HepG2 (cell line): ENCODE results near the gene AP1G1. TPM values are rescaled to one million over a fixed set of nuclear protein-coding genes. Genes with fewer than 3 reads are reported as not detected.
A peak's percentile ranks its signal among the peaks of the same experiment; 100 is the strongest.

Experiments
- ATAC-seq: fragments of 200-7000 bp; cut with Tn5 transposase; 3 replicates; pipeline ENCODE4 v1.9.1; 2020; ENCODE audit warnings: mild to moderate bottlenecking, moderate library complexity
- BruUV-seq: library from RNA; stranded (reverse); fragments of 400-500 nt; replicated peaks from 2 replicates; lab custom pipeline; 2021; lab: Mats Ljungman, UMichigan
- CTCF ChIA-PET: fragments of 300-600 bp; formaldehyde crosslinking; extraction: SDS; loops from one replicate; lab custom pipeline; 2021; ENCODE audit warnings: low total read pairs, inconsistent platforms, low intra/inter-chr PET ratio; lab: Yijun Ruan, JAX
- POLR2A ChIA-PET: fragments of 350-600 bp; sonication (Branson Sonifier 250); formaldehyde crosslinking; loops from one replicate; lab custom pipeline; 2020; ENCODE audit warnings: antibody characterized with exemption, inconsistent platforms; lab: Yijun Ruan, JAX
- DNase-seq: peaks from one replicate; pipeline ENCODE4 v3.0.0-alpha.2; 2015; ENCODE audit warnings: low spot score
- FAIRE-seq: peaks from 3 replicates; lab custom pipeline; 2011; peaks lifted over from hg19 to GRCh38; lab: Jason Lieb, UNC
- H2AFZ ChIP-seq: one replicate; pipeline ENCODE4 v1.6.1; 2011; ENCODE audit warnings: low read length, inconsistent platforms
- H3K27ac ChIP-seq: fragments of 300-600 bp; 3 replicates; pipeline ENCODE4 v1.8.0; 2011; ENCODE audit warnings: mixed run types, mild to moderate bottlenecking, mixed read lengths, low read length, inconsistent platforms; ENCODE audit not compliant: insufficient read depth; ENCODE audit errors: extremely low read length
- H3K27me3 ChIP-seq, 2 experiments: fragments of 200-600 bp in 1 of 2; 2 replicates in 1 of 2; 3 replicates in 1 of 2; pipeline versions ENCODE4 v1.6.0 to v1.8.0; 2011; ENCODE audit warnings: low read length in 2 of 2, mild to moderate bottlenecking in 2 of 2, moderate library complexity in 2 of 2, inconsistent platforms in 1 of 2; ENCODE audit not compliant: insufficient read depth in 2 of 2, control insufficient read depth in 1 of 2
- H3K36me3 ChIP-seq, 2 experiments: fragments of 200-600 bp in 1 of 2; replicated peaks in 1 of 2; 2 replicates in 1 of 2; 3 replicates in 1 of 2; pipeline versions ENCODE4 v1.5.1 to v1.8.0; 2011; ENCODE audit warnings: low read length in 2 of 2, inconsistent platforms in 1 of 2; ENCODE audit not compliant: insufficient read depth in 2 of 2, control insufficient read depth in 1 of 2
- H3K4me1 ChIP-seq: 2 replicates; pipeline ENCODE4 v1.5.1; 2012; ENCODE audit warnings: low read length, inconsistent platforms; ENCODE audit not compliant: insufficient read depth
- H3K4me2 ChIP-seq: 2 replicates; pipeline ENCODE4 v1.6.0; 2011; ENCODE audit warnings: low read depth, low read length, inconsistent platforms
- H3K4me3 ChIP-seq, 3 experiments: fragments of 200-600 bp in 1 of 3; sonication (generic), shearing (Covaris generic) in 1 of 3; replicated peaks in 1 of 3; 2 replicates each; pipeline ENCODE4 v1.5.1; 2011 to 2016; ENCODE audit warnings: low read length in 3 of 3, inconsistent platforms in 2 of 3, low read depth in 2 of 3, mild to moderate bottlenecking in 2 of 3, control low read depth in 1 of 3, mixed read lengths in 1 of 3; ENCODE audit not compliant: insufficient read depth in 1 of 3
- H3K79me2 ChIP-seq: one replicate; pipeline ENCODE4 v1.6.1; 2011; ENCODE audit warnings: low read length, inconsistent platforms; ENCODE audit not compliant: insufficient read depth
- H3K9ac ChIP-seq: 2 replicates; pipeline ENCODE4 v1.6.0; 2011; ENCODE audit warnings: mild to moderate bottlenecking, low read depth, low read length, inconsistent platforms; ENCODE audit not compliant: insufficient read depth
- H3K9me3 ChIP-seq: 2 replicates; pipeline ENCODE4 v1.5.1; 2012; ENCODE audit warnings: mild to moderate bottlenecking, low read length
- H4K20me1 ChIP-seq: 2 replicates; pipeline ENCODE4 v1.6.0; 2011; ENCODE audit warnings: inconsistent platforms, mild to moderate bottlenecking, low read length, moderate library complexity; ENCODE audit not compliant: insufficient read depth
- ELF4 ChIP-seq: sonication (generic); formaldehyde crosslinking; IDR thresholded peaks from 2 replicates; pipeline ENCODE4 v1.5.0; 2020; ENCODE audit warnings: missing genetic modification reagents, mild to moderate bottlenecking, moderate library complexity, borderline replicate concordance
- HNF4G ChIP-seq, 2 experiments: sonication (generic) in 1 of 2; formaldehyde crosslinking in 1 of 2; IDR thresholded peaks; 2 replicates each; pipeline versions ENCODE4 v1.4.0 to v1.6.1; 2011 to 2020; ENCODE audit warnings: borderline replicate concordance in 2 of 2, low read depth in 2 of 2, mild to moderate bottlenecking in 2 of 2, low read length in 1 of 2, missing genetic modification reagents in 1 of 2, moderate library complexity in 1 of 2
- KLF15 ChIP-seq: sonication (generic); formaldehyde crosslinking; IDR thresholded peaks from 2 replicates; pipeline ENCODE4 v1.8.1; 2023; ENCODE audit warnings: borderline replicate concordance, mild to moderate bottlenecking, inconsistent platforms, missing genetic modification reagents, mixed read lengths
- TEAD3 ChIP-seq: optimal IDR thresholded peaks from 2 replicates; pipeline ENCODE3; 2016; ENCODE audit warnings: borderline replicate concordance
- ZNF101 ChIP-seq: sonication (generic); formaldehyde crosslinking; IDR thresholded peaks from 2 replicates; pipeline ENCODE4 v1.4.0; 2020; ENCODE audit warnings: mild to moderate bottlenecking, low read depth, missing genetic modification reagents, borderline replicate concordance
- ZNF75D ChIP-seq: sonication (generic); formaldehyde crosslinking; IDR thresholded peaks from 2 replicates; pipeline ENCODE4 v1.8.1; 2023; ENCODE audit warnings: missing genetic modification reagents, mild to moderate bottlenecking, borderline replicate concordance
- WGBS: methylation state at CpG from one replicate; pipeline ENCODE4 v1.1.6; 2017; ENCODE audit warnings: low lambda C conversion rate; 5-methylcytosine and 5-hydroxymethylcytosine counted together
- in situ Hi-C: cut with HindIII; loops from 2 replicates; pipeline ENCODE4 v1.10.0; 2017; ENCODE audit warnings: low pct_unique_long_range_greater_than_20kb; ENCODE audit not compliant: extremely low pct_ligation_motif_present
- intact Hi-C: fragments of 100-400 bp; cut with micrococcal nuclease; formaldehyde crosslinking; loops from one replicate; pipeline ENCODE4 v1.10.0; 2022; ENCODE audit not compliant: unreplicated experiment
- polyA plus RNA-seq, 8 experiments: library from polyadenylated mRNA; depleted of rRNA in 3 of 8; stranded (reverse) in 7 of 8; unstranded in 1 of 8; fragments of >200 nt; fragmentation: Illumina TruSeq in 4 of 8; extraction: Trizol in 4 of 8; gene quantifications; 2 replicates each; pipeline versions ENCODE4 v1.2.1 to v1.2.3, GENCODE V29; 2011 to 2016; ENCODE audit warnings: low read depth in 4 of 8, missing spikeins in 1 of 8, mixed read lengths in 1 of 8; ENCODE audit not compliant: insufficient read depth in 1 of 8
- total RNA-seq, 5 experiments: library from RNA; depleted of rRNA; stranded (reverse); fragments of >200 nt; fragmentation: Illumina TruSeq; extraction: Trizol; gene quantifications; 2 replicates each; pipeline ENCODE4 v1.2.3, GENCODE V29; 2016; ENCODE audit warnings: low read depth in 1 of 5
- TF ChIP-seq, protein P1 (sequence below): sonication (generic); formaldehyde crosslinking; IDR thresholded peaks from 2 replicates; pipeline ENCODE4 v1.5.1; 2020; ENCODE audit warnings: mild to moderate bottlenecking, missing genetic modification reagents, borderline replicate concordance

AP1G1 gene
- total and polyA plus RNA-seq, 2 of the 13 experiments (the other 11 are each of a cell fraction or from before 2014, with no cell fraction given) = 62.2 to 66.2 TPM

DNA sequence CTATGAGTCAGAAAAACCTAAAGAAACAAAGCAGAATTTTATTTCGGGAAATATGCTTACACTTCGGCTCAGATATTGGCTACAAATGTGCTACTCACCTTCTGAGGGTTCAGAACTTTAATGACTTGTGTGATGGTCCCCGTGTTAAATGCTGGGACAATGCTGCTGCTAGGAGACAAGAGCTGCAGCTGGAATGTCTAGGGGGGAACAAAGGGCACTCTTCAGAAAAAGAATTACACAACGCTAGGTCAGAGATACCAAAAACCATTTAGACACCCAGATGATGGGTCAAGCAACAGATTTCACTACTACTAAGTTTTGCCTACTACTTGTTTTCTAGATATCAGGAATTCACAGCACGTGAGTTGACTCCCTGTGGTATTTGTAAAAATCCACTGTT lies 74.1 kb downstream of the AP1G1 start:
- no TSS peak for BruUV-seq
- ChIA-PET CTCF (no interaction called here), POLR2A (no interaction called here)
- FAIRE-seq (peak; percentile 73), DNase-seq (peak; percentile 12), ATAC-seq (peak; percentile 34; the same call in 2 of the 3 replicates)
- no peak for TF ChIP-seq ZNF101 (CRISPR knock-in tag)
- TF ChIP-seq TEAD3 = peak; percentile 68
- peak; percentile 58; the same call in 1 of the 2 replicates for TF ChIP-seq HNF4G (IDR thresholded peaks at IDR 0.05; ENCODE audit: borderline replicate concordance, low read depth, low read length)
- TF ChIP-seq HNF4G (CRISPR knock-in tag; IDR thresholded peaks at IDR 0.05; ENCODE audit: borderline replicate concordance, low read depth) = no peak
- 71% methylated on average over 5 of the region's 5 CpGs for WGBS
- H3K4me1 ChIP-seq = peaks cover 21% of the 10 kb centered on the region
- H3K4me2 ChIP-seq = no peak overlapping the region
- no peaks in the 10 kb centered on the region for H3K27me3 ChIP-seq
- H4K20me1 ChIP-seq = no peaks in the 10 kb centered on the region
- no peaks in the 10 kb centered on the region for H3K79me2 ChIP-seq
- in situ Hi-C loops = no loop called here
- no peak overlapping the region for H3K27ac ChIP-seq
- peaks cover 25 to 71% of the 10 kb centered on the region in 2 experiments for H3K36me3 ChIP-seq
- no peaks in the 10 kb centered on the region for H3K9me3 ChIP-seq
- intact Hi-C loops = no loop called here
- H3K4me3 ChIP-seq = no peak overlapping the region
- H3K9ac ChIP-seq = no peak overlapping the region
- H2AFZ ChIP-seq = no peak overlapping the region

GRCh38 chr16:71732587-71732986 lies 76.0 kb downstream of the AP1G1 start:
- WGBS = 97% methylated on average over 3 of the region's 3 CpGs
- no peaks in the 10 kb centered on the region for H3K27me3 ChIP-seq
- TF ChIP-seq KLF15 = no peak
- no peak for TF ChIP-seq ELF4 (CRISPR knock-in tag)
- no peak for TF ChIP-seq ZNF75D (CRISPR knock-in tag)
- TF ChIP-seq, protein P1, sequence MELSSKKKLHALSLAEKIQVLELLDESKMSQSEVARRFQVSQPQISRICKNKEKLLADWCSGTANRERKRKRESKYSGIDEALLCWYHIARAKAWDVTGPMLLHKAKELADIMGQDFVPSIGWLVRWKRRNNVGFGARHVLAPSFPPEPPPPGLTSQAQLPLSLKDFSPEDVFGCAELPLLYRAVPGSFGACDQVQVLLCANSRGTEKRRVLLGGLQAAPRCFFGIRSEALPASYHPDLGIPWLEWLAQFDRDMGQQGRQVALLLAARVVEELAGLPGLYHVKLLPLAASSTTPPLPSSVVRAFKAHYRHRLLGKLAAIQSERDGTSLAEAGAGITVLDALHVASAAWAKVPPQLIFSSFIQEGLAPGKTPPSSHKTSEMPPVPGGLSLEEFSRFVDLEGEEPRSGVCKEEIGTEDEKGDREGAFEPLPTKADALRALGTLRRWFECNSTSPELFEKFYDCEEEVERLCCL (CRISPR knock-in tag) = no peak
- TF ChIP-seq, all 625 proteins: peak for 0
- ChIA-PET CTCF (no interaction called here), POLR2A (interaction anchor here (1.2 kb wide), 1 partner anchor 9 kb away, joined by 3 read pairs; no protein-coding TSS in a partner anchor)
- FAIRE-seq = no peak
- no TSS peak for BruUV-seq
- intact Hi-C loops = no loop called here
- Histone ChIP-seq H3K9ac (no peak overlapping the region), H3K4me2 (no peak overlapping the region), H3K36me3 (peaks cover 18 to 53% of the 10 kb centered on the region in 2 experiments), H3K79me2 (no peaks in the 10 kb centered on the region), H2AFZ (no peak overlapping the region), H3K27ac (no peak overlapping the region), H4K20me1 (no peaks in the 10 kb centered on the region), H3K4me3 (no peak overlapping the region), H3K4me1 (peaks cover 10% of the 10 kb centered on the region; the same call in 1 of the 2 replicates), H3K9me3 (no peaks in the 10 kb centered on the region)
- in situ Hi-C loops = no loop called here
- DNase-seq = no peak
- ATAC-seq = no peak
